ENCODE results near the gene APOBEC3A.
"Not testable (repeated sequence)": the region's sequence is repeated elsewhere in the genome, so short reads cannot be mapped to it uniquely, and the experiment has no call there.

The APOBEC3A gene

GRCh38 chr22:38943882-38944281 lies 13.5 kb upstream of the APOBEC3A start:
- H3K4me1 ChIP-seq (ENCODE audit: insufficient read depth, low read length), result no peaks in the 10 kb centered on the region
- H3K9me3 ChIP-seq (ENCODE audit: insufficient read depth, low read depth, low read length), result no peaks in the 10 kb centered on the region
- H3K36me3 ChIP-seq (ENCODE audit: insufficient read depth, low read length), result no peaks in the 10 kb centered on the region
- 87% methylated on average over 2 of the region's 3 CpGs for WGBS
- H3K9ac ChIP-seq (ENCODE audit: low read depth, low read length), result no peak overlapping the region
- no peak overlapping the region for H3K4me3 ChIP-seq (ENCODE audit: low read length)
- H3K27me3 ChIP-seq (ENCODE audit: insufficient read depth, low read length), result peaks cover 3% of the 10 kb centered on the region; the same call in 1 of the 2 replicates
- H3K27ac ChIP-seq (ENCODE audit: low read depth, low read length), result no peak overlapping the region

- H3K4me1 ChIP-seq (ENCODE audit: insufficient read depth, low read length), result no peaks in the 10 kb centered on the region
- no peak overlapping the region for H3K27ac ChIP-seq (ENCODE audit: low read depth, low read length)
- WGBS, result 89% methylated on average over 7 of the region's 7 CpGs
- no peak overlapping the region for H3K4me3 ChIP-seq (ENCODE audit: low read length)
- no peaks in the 10 kb centered on the region for H3K36me3 ChIP-seq (ENCODE audit: insufficient read depth, low read length)
- H3K9me3 ChIP-seq (ENCODE audit: insufficient read depth, low read depth, low read length), result no peaks in the 10 kb centered on the region
- H3K9ac ChIP-seq (ENCODE audit: low read depth, low read length), result no peak overlapping the region
- peaks cover 3% of the 10 kb centered on the region; the same call in 1 of the 2 replicates for H3K27me3 ChIP-seq (ENCODE audit: insufficient read depth, low read length)
Measured at GRCh38 chr22:38944653-38945052, 12.8 kb upstream of the APOBEC3A start.

GRCh38 chr22:38945706-38946338 lies 11.6 kb upstream of the APOBEC3A start:
- not testable (repeated sequence) for H3K27ac ChIP-seq (ENCODE audit: low read depth, low read length); H3K27me3 ChIP-seq (ENCODE audit: insufficient read depth, low read length); H3K9me3 ChIP-seq (ENCODE audit: insufficient read depth, low read depth, low read length); H3K4me3 ChIP-seq (ENCODE audit: low read length); H3K36me3 ChIP-seq (ENCODE audit: insufficient read depth, low read length); H3K9ac ChIP-seq (ENCODE audit: low read depth, low read length); H3K4me1 ChIP-seq (ENCODE audit: insufficient read depth, low read length)

GRCh38 chr22:38946771-38947170 lies 10.6 kb upstream of the APOBEC3A start:
- WGBS, result 88% methylated on average over 8 of the region's 8 CpGs

GRCh38 chr22:38947321-38948140 lies 9.9 kb upstream of the APOBEC3A start:
- H3K27me3 ChIP-seq (ENCODE audit: insufficient read depth, low read length), result peaks cover 3% of the 10 kb centered on the region; the same call in 1 of the 2 replicates
- H3K9me3 ChIP-seq (ENCODE audit: insufficient read depth, low read depth, low read length), result no peaks in the 10 kb centered on the region
- WGBS, result 92% methylated on average over 13 of the region's 14 CpGs
- no peaks in the 10 kb centered on the region for H3K4me1 ChIP-seq (ENCODE audit: insufficient read depth, low read length)
- no peak overlapping the region for H3K4me3 ChIP-seq (ENCODE audit: low read length)
- no peak overlapping the region for H3K9ac ChIP-seq (ENCODE audit: low read depth, low read length)
- H3K36me3 ChIP-seq (ENCODE audit: insufficient read depth, low read length), result no peaks in the 10 kb centered on the region
- no peak overlapping the region for H3K27ac ChIP-seq (ENCODE audit: low read depth, low read length)

More at GRCh38 chr22:38946771-38947170, 10.6 kb upstream of the APOBEC3A start:
- no peak overlapping the region for H3K27ac ChIP-seq (ENCODE audit: low read depth, low read length)
- no peaks in the 10 kb centered on the region for H3K36me3 ChIP-seq (ENCODE audit: insufficient read depth, low read length)
- H3K9me3 ChIP-seq (ENCODE audit: insufficient read depth, low read depth, low read length), result no peaks in the 10 kb centered on the region
- H3K27me3 ChIP-seq (ENCODE audit: insufficient read depth, low read length), result peaks cover 3% of the 10 kb centered on the region; the same call in 1 of the 2 replicates
- no peaks in the 10 kb centered on the region for H3K4me1 ChIP-seq (ENCODE audit: insufficient read depth, low read length)
- H3K9ac ChIP-seq (ENCODE audit: low read depth, low read length), result no peak overlapping the region
- no peak overlapping the region for H3K4me3 ChIP-seq (ENCODE audit: low read length)

GRCh38 chr22:38948181-38948940 lies 9.0 kb upstream of the APOBEC3A start:
- H3K27ac ChIP-seq (ENCODE audit: low read depth, low read length), result no peak overlapping the region
- no peaks in the 10 kb centered on the region for H3K9me3 ChIP-seq (ENCODE audit: insufficient read depth, low read depth, low read length)
- no peaks in the 10 kb centered on the region for H3K36me3 ChIP-seq (ENCODE audit: insufficient read depth, low read length)
- H3K4me1 ChIP-seq (ENCODE audit: insufficient read depth, low read length), result no peaks in the 10 kb centered on the region
- peaks cover 3% of the 10 kb centered on the region; the same call in 1 of the 2 replicates for H3K27me3 ChIP-seq (ENCODE audit: insufficient read depth, low read length)
- WGBS, result 83% methylated on average over 7 of the region's 7 CpGs
- H3K9ac ChIP-seq (ENCODE audit: low read depth, low read length), result no peak overlapping the region
- no peak overlapping the region for H3K4me3 ChIP-seq (ENCODE audit: low read length)

- H3K4me1 ChIP-seq (ENCODE audit: insufficient read depth, low read length), result no peaks in the 10 kb centered on the region
- H3K4me3 ChIP-seq (ENCODE audit: low read length), result no peak overlapping the region
- H3K27ac ChIP-seq (ENCODE audit: low read depth, low read length), result no peak overlapping the region
- WGBS, result 73% methylated on average over 8 of the region's 8 CpGs
- H3K36me3 ChIP-seq (ENCODE audit: insufficient read depth, low read length), result no peaks in the 10 kb centered on the region
- H3K27me3 ChIP-seq (ENCODE audit: insufficient read depth, low read length), result no peaks in the 10 kb centered on the region
- H3K9ac ChIP-seq (ENCODE audit: low read depth, low read length), result no peak overlapping the region
- H3K9me3 ChIP-seq (ENCODE audit: insufficient read depth, low read depth, low read length), result no peaks in the 10 kb centered on the region
Measured at GRCh38 chr22:38949889-38950405, 7.5 kb upstream of the APOBEC3A start.

GRCh38 chr22:38950527-38951295 lies 6.7 kb upstream of the APOBEC3A start:
- H3K27ac ChIP-seq (ENCODE audit: low read depth, low read length), result no peak overlapping the region
- no peaks in the 10 kb centered on the region for H3K4me1 ChIP-seq (ENCODE audit: insufficient read depth, low read length)
- no peak overlapping the region for H3K9ac ChIP-seq (ENCODE audit: low read depth, low read length)

GRCh38 chr22:38951734-38952133 lies 5.7 kb upstream of the APOBEC3A start:
- H3K27ac ChIP-seq (ENCODE audit: low read depth, low read length), result no peak overlapping the region
- WGBS, result 86% methylated on average over 2 of the region's 2 CpGs
- no peaks in the 10 kb centered on the region for H3K4me1 ChIP-seq (ENCODE audit: insufficient read depth, low read length)

More at GRCh38 chr22:38950527-38951295, 6.7 kb upstream of the APOBEC3A start:
- no peaks in the 10 kb centered on the region for H3K27me3 ChIP-seq (ENCODE audit: insufficient read depth, low read length)
- 94% methylated on average over 13 of the region's 13 CpGs for WGBS
- H3K9me3 ChIP-seq (ENCODE audit: insufficient read depth, low read depth, low read length), result no peaks in the 10 kb centered on the region
- no peak overlapping the region for H3K4me3 ChIP-seq (ENCODE audit: low read length)
- no peaks in the 10 kb centered on the region for H3K36me3 ChIP-seq (ENCODE audit: insufficient read depth, low read length)

GRCh38 chr22:38952281-38952993 lies 5.0 kb upstream of the APOBEC3A start:
- Histone ChIP-seq H3K36me3 (ENCODE audit: insufficient read depth, low read length) (no peaks in the 10 kb centered on the region), H3K4me3 (ENCODE audit: low read length) (no peak overlapping the region), H3K27me3 (ENCODE audit: insufficient read depth, low read length) (no peaks in the 10 kb centered on the region), H3K9ac (ENCODE audit: low read depth, low read length) (no peak overlapping the region), H3K9me3 (ENCODE audit: insufficient read depth, low read depth, low read length) (no peaks in the 10 kb centered on the region), H3K4me1 (ENCODE audit: insufficient read depth, low read length) (no peaks in the 10 kb centered on the region), H3K27ac (ENCODE audit: low read depth, low read length) (no peak overlapping the region)
- 90% methylated on average over 12 of the region's 12 CpGs for WGBS

More at GRCh38 chr22:38951734-38952133, 5.7 kb upstream of the APOBEC3A start:
- Histone ChIP-seq H3K27me3 (ENCODE audit: insufficient read depth, low read length) (no peaks in the 10 kb centered on the region), H3K9me3 (ENCODE audit: insufficient read depth, low read depth, low read length) (no peaks in the 10 kb centered on the region), H3K9ac (ENCODE audit: low read depth, low read length) (no peak overlapping the region), H3K4me3 (ENCODE audit: low read length) (no peak overlapping the region), H3K36me3 (ENCODE audit: insufficient read depth, low read length) (no peaks in the 10 kb centered on the region)

Measured in HUES64 (cell line).